HL-60/S4 (cell line): Measurements from ENCODE around the gene RNU2-63P.
"Not testable (repeated sequence)": the region's sequence is repeated elsewhere in the genome, so short reads cannot be mapped to it uniquely, and the experiment has no call there.

Experiments
- in situ Hi-C: fragments of 300-500 bp; cut with MboI; formaldehyde crosslinking; loops from 2 replicates; pipeline ENCODE4 v1.14.3; 2022; ENCODE audit warnings: low sequenced_read_pairs

The RNU2-63P gene

DNA sequence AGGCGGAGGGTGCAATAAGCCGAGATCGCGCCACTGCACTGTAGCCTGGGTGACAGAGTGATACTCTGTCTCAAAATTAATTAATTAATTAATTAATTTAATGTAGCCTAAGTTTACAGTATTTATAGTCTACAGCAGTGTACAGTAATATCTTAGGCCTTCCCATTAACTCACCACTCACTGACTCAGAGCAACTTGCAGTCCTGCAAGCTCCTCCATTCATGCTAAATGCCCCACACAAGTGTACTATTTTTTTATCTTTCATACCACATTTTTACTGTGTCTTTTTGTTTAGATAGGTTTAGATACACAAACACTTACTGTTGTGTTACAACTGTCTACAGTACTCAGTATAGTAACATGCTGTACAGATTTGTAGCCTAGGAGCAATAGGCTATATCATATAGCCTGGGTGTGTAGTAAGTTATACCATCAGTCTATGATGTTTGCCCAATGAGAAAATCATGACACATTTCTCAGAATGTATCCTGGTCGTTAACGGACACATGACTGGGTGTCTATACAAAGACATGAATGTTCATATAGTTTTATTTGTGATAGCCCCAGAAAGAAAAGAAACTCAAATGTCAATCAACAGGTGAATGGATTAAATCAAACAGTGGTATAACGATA lies 15.8 kb upstream of the RNU2-63P start:
- in situ Hi-C loops: no loop called here

DNA sequence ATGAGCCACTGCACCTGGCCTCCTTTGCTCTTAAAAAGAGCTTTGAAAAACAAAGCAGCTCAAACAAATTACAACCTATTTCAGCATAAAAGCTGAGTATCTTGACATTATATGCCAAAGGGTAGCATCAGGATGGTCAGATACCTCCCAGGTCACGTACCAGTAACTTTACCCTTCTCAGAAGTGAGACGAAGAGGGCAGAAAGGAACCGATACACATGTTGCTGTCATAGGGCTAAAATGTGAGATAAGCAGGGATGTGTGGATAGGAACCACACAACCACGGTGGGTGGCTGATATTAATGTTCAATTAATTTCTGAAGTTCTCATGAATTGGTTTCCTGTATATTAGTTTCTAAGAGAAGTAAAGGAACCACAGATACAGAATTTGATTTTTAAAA lies 12.6 kb upstream of the RNU2-63P start:
- in situ Hi-C loops: no loop called here

DNA sequence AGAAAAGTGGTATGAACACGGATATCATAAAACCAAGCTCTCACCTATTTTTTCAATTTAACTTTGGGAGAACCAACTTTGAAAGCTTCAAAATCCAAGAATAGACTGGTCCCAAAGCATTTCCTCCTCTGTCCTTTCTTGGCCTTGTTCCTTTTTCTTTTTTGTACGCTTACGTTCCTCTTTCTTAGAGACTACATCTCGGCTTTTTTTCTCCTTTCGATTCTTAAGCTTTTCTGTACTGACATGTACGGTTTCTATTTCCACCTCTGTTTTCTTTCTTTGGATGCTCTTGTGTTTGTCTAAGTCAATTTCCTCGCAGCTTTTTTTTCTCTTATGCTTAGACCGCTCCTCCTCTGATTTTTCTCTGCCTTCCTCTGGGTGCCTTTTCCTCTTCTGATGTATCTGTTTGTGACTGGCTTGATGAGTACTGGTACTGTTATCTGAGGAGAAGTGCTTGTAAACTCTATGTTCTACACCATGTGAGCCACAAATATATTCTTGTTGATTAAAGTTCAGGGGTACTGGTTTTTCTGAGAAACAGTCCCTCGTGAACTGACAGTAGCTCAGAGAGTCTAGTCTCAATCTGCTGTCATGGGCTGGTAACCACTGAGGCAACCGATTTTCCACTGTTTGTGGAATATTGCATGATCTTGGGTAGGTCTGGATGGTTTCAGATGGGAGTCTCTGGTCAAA lies 11.5 kb upstream of the RNU2-63P start:
- in situ Hi-C loops: no loop called here

DNA sequence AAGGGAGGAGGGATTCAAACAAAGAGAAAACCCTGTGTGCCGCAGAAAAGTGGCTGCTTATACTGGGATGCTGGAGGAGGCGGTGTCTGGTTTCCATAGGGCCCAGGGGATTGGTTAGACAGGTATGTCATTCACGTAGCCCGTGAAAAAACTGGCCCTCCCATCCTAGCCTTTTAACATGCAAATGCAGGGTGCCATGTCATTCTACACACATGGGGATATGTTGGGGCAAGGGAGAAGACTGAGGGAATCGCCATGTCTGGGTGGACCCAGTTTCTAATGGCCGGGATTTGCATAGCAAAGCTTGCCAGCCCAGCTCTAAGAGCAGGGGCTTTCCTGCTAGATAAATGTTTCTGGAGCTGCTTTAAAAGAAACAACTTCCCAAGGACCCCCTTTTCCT lies 8.2 kb upstream of the RNU2-63P start:
- in situ Hi-C loops: no loop called here

DNA sequence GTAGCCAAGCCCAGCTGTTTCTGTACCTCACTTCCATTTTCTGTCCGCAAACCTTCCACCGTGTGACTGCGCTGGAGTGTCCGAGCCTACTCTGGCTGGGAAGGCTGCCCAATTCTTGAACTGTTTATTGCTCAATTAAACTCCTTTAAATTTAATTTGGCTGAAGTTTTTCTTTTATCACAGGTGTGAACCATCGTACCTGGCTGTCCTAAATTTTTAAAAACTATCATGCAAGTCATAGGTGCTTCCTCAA lies 6.2 kb upstream of the RNU2-63P start:
- in situ Hi-C loops: no loop called here

DNA sequence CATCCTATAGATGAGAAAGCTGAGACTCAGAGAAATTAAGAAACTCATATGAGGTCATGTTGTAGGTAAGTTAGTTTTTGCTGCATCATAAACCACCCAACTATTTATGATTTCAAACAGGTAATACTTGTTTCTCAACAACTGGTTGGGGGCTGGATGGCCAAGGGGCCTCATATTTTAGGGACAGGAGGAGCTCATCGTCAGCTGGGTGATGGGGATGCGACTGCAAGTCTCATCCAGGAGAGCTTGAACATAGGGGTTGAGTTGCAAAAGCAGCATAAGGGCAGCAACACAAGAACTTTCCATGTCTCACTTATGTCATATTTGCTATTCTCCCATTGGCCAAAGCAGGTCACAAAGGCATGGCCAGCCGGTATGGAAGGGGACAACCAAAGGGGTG lies 3.6 kb upstream of the RNU2-63P start:
- in situ Hi-C loops: no loop called here

DNA sequence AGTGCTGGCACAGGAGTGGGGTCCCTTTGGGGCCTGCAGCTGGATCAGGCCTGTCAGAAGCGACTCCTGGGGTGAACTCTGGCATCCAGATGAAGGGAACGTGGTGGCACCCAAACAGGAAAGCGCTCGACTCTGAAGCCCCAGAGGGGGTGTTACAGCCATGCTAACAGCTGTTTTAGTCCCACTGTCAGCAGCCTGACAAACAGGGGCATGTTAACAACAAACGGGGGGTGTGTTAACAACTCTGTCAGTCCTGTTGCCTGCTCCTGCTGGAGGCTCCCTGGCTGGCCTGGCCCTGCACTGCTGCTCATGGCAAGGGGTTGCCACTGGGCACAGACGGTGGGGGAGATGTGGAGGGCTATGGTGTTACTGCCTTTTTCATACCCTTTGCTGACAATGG lies 2.6 kb upstream of the RNU2-63P start:
- in situ Hi-C loops: no loop called here

DNA sequence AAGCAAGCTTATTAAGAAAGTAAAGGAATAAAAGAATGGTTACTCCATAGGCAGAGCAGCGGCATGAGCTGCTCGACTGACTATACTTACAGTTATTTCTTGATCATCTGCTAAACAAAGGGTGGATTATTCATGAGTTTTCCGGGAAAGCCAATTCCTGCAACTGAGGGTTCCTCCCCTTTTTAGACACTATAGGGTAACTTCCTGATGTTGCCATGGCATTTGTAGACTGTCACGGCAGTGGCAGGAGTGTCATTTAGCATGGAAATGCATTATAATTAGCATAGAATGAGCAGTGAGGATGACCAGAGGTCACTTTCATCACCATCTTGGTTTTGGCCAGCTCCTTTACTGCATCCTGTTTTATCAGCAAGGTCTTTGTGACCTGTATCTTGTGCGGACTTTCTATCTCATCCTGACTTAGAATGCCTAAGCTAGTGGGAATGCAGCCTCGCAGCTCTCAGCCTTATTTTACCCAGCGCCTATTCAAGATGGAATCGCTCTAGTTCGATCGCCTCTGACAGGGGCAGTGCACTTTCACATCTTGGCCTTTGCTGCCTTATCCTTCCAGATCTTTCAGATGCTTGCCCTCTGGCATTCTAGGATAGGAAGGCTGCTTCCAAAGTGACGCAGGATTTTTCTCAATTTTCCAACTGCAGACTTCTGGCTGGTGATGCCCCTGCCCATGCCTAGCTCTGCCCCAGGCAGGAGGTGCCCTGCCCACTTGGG lies 1.9 kb upstream of the RNU2-63P start:
- in situ Hi-C loops: not testable (repeated sequence)

DNA sequence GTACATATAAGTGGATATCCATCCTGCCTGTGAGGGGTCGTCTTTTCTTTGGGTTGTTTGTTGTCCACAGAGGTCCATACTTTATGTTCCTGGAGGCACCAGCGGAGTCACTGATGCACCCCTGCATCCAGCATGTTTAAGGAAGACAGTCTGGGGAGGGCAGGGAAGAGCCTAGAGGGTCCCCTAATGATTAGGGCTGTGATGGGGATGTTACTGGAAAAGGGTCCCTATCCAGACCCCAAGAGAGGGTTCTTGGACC lies 1.4 kb upstream of the RNU2-63P start:
- in situ Hi-C loops: not testable (repeated sequence)

DNA sequence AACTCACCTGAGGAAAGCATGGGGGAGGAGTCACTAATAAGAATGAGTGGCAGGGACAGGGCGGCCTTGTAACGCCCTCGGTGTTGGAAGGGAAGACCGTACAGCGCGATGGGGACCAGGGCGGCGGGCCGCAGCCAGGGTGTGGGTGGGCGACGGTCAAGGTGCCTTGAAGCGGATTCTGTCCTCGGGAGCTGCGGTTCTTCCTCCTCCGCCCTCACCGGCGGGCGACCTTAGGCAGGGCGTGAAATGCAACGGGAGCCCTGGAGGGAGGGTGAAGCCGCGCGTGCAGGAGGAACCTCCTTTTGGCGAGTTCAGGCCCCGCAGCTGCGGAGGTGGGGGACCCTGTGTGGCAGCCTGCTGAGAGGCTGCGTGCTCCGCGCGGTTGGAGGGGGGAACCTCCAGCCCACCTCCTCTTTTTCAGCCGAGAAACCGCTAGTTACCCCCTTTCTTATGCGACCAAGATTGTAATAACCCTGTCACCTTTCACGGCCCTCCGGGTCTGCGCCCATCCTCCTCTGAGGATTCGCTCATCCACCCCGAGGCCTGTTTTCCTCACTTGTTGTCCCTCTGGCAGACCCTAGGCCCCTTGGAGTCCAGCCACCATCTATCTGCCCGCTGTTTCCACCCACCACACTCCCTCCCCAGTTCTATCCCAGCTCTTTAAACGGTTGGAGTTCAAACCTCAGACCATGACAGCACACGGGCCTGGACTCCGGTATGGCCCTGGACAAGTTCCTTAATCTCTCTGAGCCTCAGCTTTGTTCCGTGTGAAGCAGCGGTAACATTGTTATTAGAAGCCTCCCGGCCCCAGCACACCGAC lies 823 bp upstream of the RNU2-63P start:
- in situ Hi-C loops: no loop called here

DNA sequence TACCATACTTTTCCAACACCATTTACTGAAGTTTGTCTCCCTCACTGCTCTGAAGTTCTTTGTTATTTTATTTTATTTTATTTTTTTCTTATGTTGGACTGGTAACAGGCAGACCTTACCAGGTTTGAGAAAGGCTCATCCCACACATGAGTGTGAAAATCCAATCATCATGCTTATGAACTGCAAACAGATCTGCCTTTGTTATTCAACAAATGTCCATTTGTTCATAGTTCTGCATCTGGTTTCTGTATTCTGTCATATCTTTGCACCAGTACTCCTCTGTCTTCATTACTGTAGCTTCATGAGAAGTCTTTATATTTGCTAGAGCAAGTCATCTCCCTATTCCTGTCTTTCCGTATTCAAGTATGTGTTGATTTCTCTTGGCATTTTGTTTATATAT lies 5.3 kb downstream of the RNU2-63P start:
- in situ Hi-C loops: no loop called here

DNA sequence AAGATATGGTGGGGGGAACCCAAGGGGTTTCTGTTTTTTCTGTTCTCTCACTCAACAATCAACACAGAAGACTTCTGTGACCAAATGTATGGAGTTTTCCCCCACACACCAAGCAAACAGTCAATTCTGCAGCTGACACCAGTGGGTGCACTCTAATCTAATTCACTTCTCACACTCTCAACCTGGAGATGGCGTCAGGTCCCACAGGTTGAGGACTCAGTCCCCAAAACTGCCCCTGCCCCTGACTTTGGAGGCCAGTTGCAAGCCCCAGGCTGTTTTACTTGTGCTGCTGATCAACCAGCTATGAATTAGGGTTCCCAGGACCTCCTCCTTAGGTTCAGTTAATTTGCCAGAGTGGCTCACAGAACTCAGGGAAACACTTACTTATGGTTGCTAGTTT lies 6.2 kb downstream of the RNU2-63P start:
- in situ Hi-C loops: no loop called here

DNA sequence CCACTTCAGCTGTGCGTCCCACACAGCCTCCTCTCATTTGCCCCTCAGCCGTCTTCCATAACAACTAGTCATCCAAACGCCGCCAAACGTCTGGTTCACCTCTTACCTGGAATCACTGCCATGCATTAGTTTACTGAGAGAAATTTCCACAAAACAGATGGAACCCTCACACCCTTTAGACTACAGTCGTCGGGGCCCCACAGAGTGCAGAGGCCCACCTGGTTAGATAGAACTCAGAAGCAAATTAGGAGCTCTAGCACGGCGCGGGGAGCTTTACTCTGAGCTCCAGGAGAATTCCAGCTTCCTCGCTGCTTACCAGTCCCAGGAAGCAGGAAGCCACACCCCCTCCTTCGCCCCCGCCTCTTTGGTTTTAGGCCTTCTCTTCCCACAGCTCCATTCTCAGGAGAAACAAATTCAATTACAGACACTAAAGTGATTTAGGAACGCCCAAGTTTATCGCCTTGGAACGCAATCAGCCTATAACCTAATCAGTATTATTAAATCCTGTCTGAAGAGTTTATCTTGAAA lies 9.4 kb downstream of the RNU2-63P start:
- in situ Hi-C loops: no loop called here

DNA sequence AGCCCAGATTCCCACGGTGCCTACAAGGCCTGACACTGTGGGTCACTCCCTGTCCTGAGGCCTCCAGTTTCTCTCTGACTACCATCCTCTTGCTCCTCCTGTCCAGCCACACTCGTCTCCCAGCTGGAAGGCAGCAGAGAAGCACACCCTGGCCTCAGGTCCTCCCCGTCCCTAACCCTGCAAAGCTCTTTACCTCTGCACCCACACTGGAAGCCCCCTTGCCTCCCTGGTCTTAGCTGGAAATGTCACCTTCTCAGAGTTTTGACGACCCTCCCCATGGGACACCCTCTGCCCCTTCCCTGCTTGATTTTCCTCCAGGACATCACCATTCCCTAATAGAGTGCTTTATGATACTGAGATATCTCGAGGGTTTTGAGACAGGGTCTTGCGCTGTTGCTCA lies 10.6 kb downstream of the RNU2-63P start:
- in situ Hi-C loops: no loop called here

DNA sequence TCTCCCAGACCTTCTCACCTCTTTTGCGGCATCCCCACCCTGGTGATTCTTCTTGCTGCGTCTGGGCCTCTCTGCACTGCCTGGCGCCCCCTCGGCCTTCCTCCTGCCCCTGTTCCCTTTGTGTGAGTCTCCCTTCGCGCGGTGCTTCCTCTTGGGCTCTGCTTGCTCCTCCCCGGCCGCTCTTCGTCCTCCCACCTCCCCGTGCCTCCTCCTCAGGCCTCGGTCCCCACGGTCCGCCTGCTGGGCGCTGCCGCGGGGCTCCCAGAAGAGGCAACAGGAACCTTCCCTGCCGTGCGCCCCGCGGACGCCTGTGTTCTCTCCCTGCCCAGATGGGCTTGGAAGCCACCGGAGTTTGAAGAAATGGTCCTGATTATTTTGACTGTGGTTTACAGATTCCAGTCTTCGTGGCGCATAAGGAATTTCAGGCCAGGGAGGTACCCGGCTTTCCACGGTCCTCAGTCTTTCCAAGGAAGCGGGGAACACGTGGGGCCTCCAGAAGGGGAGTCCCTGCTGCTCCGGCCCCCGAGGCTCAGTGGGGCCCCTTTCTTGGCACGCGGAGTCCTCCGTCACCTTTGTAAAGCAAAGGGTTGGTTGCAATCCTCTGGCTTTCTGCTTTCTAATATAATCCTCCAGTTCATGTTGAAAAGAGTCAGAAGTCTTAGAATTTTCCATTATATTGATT lies 13.1 kb downstream of the RNU2-63P start:
- in situ Hi-C loops: no loop called here

DNA sequence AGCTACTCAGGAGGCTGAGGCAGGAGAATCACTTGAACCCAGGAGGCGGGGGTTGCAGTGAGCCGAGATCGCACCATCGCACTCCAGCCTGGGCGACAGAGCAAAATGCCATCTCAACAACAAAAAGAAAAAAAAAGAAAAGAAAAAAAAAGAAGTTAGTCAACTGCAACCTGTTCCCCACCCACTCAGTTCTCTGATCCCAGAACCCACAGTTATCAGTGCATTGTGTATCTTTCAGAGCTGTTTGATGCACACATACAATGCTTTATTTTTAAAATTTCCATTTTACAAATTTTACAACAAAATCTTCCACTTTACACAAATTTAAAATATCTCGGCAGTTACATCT lies 14.0 kb downstream of the RNU2-63P start:
- in situ Hi-C loops: no loop called here

DNA sequence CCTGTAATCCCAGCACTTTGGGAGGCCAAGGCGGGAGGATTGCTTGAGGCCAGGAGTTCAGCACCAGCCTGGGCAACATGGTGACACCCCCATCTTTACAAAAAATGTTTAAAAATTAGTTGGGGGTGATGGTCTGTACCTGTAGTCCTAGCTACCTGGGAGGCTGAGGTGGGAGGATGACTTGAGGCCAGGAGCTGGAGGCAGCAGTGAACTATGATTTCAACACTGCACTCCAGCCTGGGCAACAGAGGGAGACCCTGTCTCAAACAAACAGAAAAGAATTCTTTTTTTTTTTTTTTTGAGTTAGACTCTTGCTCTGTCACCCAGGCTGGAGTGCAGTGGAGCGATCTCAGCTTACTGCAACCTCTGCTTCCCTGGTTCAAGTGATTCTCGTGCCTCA lies 15.9 kb downstream of the RNU2-63P start:
- in situ Hi-C loops: not testable (repeated sequence)

DNA sequence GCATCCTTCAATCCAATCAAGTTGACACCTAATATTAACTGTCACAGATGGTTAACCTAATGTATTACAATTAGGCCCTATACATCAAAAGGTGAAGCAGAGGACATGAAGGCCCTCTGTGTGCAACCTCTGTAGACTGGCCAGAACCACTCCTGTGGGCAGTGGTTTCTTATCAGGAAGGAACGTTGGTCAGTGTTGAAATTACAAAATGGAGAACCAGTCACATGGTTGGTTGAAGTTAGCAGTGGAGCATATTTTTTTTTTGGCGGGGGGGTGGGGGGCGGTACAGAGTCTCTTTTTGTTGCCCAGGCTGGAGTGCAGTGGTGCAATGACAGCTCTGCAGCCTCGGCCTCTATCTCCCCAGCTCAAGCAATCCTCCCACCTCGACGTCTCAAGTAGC lies 19.8 kb downstream of the RNU2-63P start:
- in situ Hi-C loops: no loop called here

DNA sequence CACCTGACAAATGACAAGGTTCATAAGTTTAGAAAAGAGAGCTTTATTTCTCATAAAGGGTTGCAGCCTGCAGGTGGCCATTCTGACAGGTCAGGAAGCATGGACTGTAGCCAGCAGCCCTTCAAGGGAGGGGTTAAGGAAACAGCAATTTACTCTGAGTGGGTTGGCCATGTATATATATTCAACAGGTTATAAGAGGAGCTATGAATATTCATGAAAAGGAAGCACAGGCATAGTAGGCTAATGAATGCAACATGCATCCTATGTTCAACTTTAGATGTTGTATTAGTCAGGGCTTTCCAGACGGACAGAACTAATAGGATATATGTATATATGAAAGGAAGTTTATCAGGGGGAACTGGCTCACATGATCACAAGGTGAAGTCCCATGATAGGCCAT lies 20.6 kb downstream of the RNU2-63P start:
- in situ Hi-C loops: no loop called here

DNA sequence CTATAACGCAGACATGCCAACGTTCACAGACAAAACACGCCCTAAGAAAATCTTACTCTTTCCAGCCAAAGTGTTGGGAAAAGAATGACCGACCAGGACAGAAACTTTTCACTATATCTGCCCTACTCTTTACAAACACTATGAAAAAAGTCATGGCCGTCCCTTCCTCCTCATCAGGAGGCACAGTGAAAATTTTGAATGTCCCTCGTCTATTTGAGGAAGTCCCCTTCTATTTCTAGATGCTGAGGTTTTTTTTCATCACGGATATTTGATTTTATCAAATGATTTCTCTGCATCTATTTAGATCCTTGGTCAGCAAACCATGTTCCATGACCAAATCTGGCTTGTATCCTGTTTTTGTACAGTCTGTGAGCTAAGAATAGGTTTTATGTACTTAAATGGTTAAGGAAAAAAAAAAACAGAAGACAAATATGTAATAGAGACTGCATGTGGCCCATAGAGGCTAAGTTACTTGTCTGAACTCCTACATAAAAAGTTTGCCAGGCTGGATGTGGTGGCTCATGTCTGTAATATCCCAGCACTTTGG lies 22.0 kb downstream of the RNU2-63P start:
- in situ Hi-C loops: not testable (repeated sequence)

DNA sequence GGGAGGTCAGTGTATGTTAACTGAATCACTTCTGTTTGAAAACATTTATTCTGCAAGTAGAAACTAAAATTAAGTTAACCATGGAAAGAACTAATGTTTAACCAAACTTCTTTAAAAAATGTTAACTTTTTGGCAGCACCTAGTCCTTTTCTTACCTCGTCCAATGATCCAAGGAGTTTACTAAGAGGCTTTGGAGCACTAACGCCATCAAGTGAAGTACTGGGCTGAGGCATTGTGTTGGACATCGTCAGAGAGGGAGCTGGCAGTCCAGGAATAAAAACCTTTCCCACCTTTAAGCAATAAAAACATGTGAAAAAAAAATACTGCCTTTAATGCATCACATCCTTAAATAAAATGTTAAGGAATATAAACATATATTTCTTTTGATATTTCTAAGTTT lies 23.8 kb downstream of the RNU2-63P start:
- in situ Hi-C loops: not testable (repeated sequence)
